ENCODE data around the gene WDR3. TPM values are rescaled to one million over a fixed set of nuclear protein-coding genes. Genes with fewer than 3 reads are reported as not detected.

Gene WDR3
- total RNA-seq, 1 donor from 2014 or later: 16.8 TPM

DNA sequence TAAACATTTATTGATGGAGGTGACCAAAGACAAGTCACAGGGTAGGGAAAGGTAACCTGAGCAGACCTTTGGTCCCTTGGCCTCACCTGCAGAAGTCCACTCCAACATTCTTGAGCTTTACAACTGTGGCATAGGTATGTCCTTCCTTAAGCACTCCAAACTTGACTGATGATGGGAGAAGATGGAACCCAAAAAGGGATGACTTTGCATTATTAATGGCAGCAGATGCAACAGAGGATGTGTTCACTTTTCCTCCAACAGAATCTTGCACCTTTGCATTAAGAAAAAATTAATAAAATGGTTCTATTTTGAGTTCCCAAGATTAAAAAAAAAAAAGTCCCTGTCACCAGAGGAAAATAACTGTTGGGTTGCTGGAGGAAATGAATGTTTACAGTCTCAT is 42.2 kb downstream of the WDR3 start:
- TF ChIP-seq CTCF (IDR thresholded peaks at IDR 0.05): no peak
- intact Hi-C loops (cut with DNase I): no loop called here
- no peaks in the 10 kb centered on the region for H3K9me3 ChIP-seq
- no peaks in the 10 kb centered on the region for H3K27me3 ChIP-seq
- no peak overlapping the region for H3K4me3 ChIP-seq
- ATAC-seq: no peak
- no peak overlapping the region for H3K27ac ChIP-seq
- H3K36me3 ChIP-seq: no peaks in the 10 kb centered on the region
- no peak for DNase-seq
- H3K4me1 ChIP-seq: no peaks in the 10 kb centered on the region

GRCh38 chr1:117976381-117976780 is 46.8 kb downstream of the WDR3 start:
- Histone ChIP-seq H3K9me3 (no peaks in the 10 kb centered on the region), H3K36me3 (no peaks in the 10 kb centered on the region), H3K27me3 (peaks cover 5% of the 10 kb centered on the region), H3K4me3 (no peak overlapping the region), H3K27ac (no peak overlapping the region), H3K4me1 (no peaks in the 10 kb centered on the region)
- ATAC-seq (no peak), DNase-seq (no peak)
- intact Hi-C loops (cut with DNase I): no loop called here
- no peak for TF ChIP-seq CTCF (IDR thresholded peaks at IDR 0.05)

GRCh38 chr1:117981455-117982192 is 52.1 kb downstream of the WDR3 start:
- TF ChIP-seq CTCF (IDR thresholded peaks at IDR 0.05): no peak
- Histone ChIP-seq H3K27ac (no peak overlapping the region), H3K4me1 (no peaks in the 10 kb centered on the region), H3K4me3 (no peak overlapping the region), H3K9me3 (no peaks in the 10 kb centered on the region), H3K27me3 (peaks cover 5% of the 10 kb centered on the region), H3K36me3 (no peaks in the 10 kb centered on the region)
- ATAC-seq (peak; percentile 82), DNase-seq (no peak)
- intact Hi-C loops (cut with DNase I): no loop called here

DNA sequence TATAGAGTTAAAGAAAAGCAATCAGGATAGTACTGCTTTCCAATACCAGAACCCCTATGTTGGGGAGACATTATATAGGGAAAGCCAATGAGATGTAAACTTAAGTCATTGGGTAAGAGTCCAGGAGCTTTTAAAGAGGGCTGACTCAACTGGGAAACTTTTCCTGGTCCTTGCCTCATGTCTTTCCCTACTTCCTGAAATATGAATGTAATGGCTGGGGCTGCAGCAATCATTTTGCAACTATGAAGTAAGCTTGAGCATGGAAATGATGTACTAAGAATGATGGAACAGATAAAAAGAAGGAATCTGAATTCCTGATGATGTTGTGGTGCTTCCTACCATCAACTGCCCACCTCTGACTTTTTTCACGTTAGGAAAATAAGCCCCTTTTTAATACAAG is 55.7 kb downstream of the WDR3 start:
- Histone ChIP-seq H3K9me3 (no peaks in the 10 kb centered on the region), H3K4me1 (no peaks in the 10 kb centered on the region), H3K27me3 (no peaks in the 10 kb centered on the region), H3K36me3 (no peaks in the 10 kb centered on the region), H3K27ac (no peak overlapping the region), H3K4me3 (no peak overlapping the region)
- no peak for DNase-seq
- TF ChIP-seq CTCF (IDR thresholded peaks at IDR 0.05): no peak
- no peak for ATAC-seq
- intact Hi-C loops (cut with DNase I): no loop called here

DNA sequence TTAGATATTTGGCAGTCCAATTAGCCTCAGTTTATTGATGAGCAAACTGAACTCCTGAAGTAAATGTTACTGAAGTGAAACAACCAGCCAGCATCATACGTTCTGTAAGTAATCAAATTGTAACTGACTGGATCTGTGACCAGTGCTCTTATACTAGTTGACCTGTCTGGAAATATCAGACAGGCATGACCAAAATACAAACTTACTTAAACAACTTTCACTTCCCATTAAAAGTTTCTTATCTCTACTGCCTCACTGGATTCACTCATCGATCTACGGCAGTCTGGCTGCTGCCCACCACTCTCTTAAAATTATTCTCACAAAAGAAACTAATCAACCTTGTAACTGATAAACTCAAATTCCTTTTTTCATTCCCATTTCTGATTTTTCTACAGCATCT is 56.4 kb downstream of the WDR3 start:
- intact Hi-C loops (cut with DNase I): no loop called here
- no peak for ATAC-seq
- no peaks in the 10 kb centered on the region for H3K4me1 ChIP-seq
- no peak overlapping the region for H3K27ac ChIP-seq
- no peak for TF ChIP-seq CTCF (IDR thresholded peaks at IDR 0.05)
- no peaks in the 10 kb centered on the region for H3K36me3 ChIP-seq
- no peak overlapping the region for H3K4me3 ChIP-seq
- no peaks in the 10 kb centered on the region for H3K27me3 ChIP-seq
- no peaks in the 10 kb centered on the region for H3K9me3 ChIP-seq
- no peak for DNase-seq

- intact Hi-C loops (cut with DNase I): no loop called here
- no peak for TF ChIP-seq CTCF (IDR thresholded peaks at IDR 0.05)
- DNase-seq (no peak), ATAC-seq (no peak)
- Histone ChIP-seq H3K9me3 (no peaks in the 10 kb centered on the region), H3K4me1 (no peaks in the 10 kb centered on the region), H3K4me3 (no peak overlapping the region), H3K27ac (no peak overlapping the region), H3K27me3 (no peaks in the 10 kb centered on the region), H3K36me3 (no peaks in the 10 kb centered on the region)
Measured at GRCh38 chr1:118004312-118004711, 74.8 kb downstream of the WDR3 start.

Data from upper lobe of right lung (tissue), 1 donor.